Measurements from ENCODE around the gene NOL4L.

NOL4L gene

GRCh38 chr20:32612351-32613191, 27.4 kb upstream of the NOL4L start:
- DNase-seq (ENCODE audit: low read depth) = no peak
- H3K4me3 ChIP-seq (ENCODE audit: low read depth, low read length) = no peak overlapping the region
- no peak for TF ChIP-seq CTCF (IDR thresholded peaks at IDR 0.05; ENCODE audit: insufficient read depth, low read depth, low read length, missing control alignments)

- TF ChIP-seq CTCF (IDR thresholded peaks at IDR 0.05; ENCODE audit: insufficient read depth, low read depth, low read length, missing control alignments) = no peak
- DNase-seq (ENCODE audit: low read depth) = no peak
- no peak overlapping the region for H3K4me3 ChIP-seq (ENCODE audit: low read depth, low read length)
Measured at GRCh38 chr20:32611868-32612267, 26.7 kb upstream of the NOL4L start.

GRCh38 chr20:32611286-32611685, 26.2 kb upstream of the NOL4L start:
- no peak for DNase-seq (ENCODE audit: low read depth)
- H3K4me3 ChIP-seq (ENCODE audit: low read depth, low read length) = no peak overlapping the region
- no peak for TF ChIP-seq CTCF (IDR thresholded peaks at IDR 0.05; ENCODE audit: insufficient read depth, low read depth, low read length, missing control alignments)

- no peak overlapping the region for H3K4me3 ChIP-seq (ENCODE audit: low read depth, low read length)
- no peak for DNase-seq (ENCODE audit: low read depth)
- TF ChIP-seq CTCF (IDR thresholded peaks at IDR 0.05; ENCODE audit: insufficient read depth, low read depth, low read length, missing control alignments) = no peak
Measured at GRCh38 chr20:32610472-32611218, 25.5 kb upstream of the NOL4L start.

GRCh38 chr20:32609993-32610392, 24.9 kb upstream of the NOL4L start:
- no peak for TF ChIP-seq CTCF (IDR thresholded peaks at IDR 0.05; ENCODE audit: insufficient read depth, low read depth, low read length, missing control alignments)
- DNase-seq (ENCODE audit: low read depth) = no peak
- H3K4me3 ChIP-seq (ENCODE audit: low read depth, low read length) = no peak overlapping the region

GRCh38 chr20:32609111-32609773, 24.1 kb upstream of the NOL4L start:
- no peak for DNase-seq (ENCODE audit: low read depth)
- TF ChIP-seq CTCF (IDR thresholded peaks at IDR 0.05; ENCODE audit: insufficient read depth, low read depth, low read length, missing control alignments) = no peak
- no peak overlapping the region for H3K4me3 ChIP-seq (ENCODE audit: low read depth, low read length)
